Measurements from ENCODE around the gene HLA-B. TPM values are rescaled to one million over a fixed set of nuclear protein-coding genes. Genes with fewer than 3 reads are reported as not detected.
A peak's percentile ranks its signal among the peaks of the same experiment; 100 is the strongest.
"Not testable (repeated sequence)": the region's sequence is repeated elsewhere in the genome, so short reads cannot be mapped to it uniquely, and the experiment has no call there.

HLA-B gene
- 209 TPM for polyA plus RNA-seq (2013, experiment 1 of 2; ENCODE audit: insufficient read length)
- 208 TPM for polyA plus RNA-seq (2013, experiment 2 of 2; ENCODE audit: insufficient read length)

DNA sequence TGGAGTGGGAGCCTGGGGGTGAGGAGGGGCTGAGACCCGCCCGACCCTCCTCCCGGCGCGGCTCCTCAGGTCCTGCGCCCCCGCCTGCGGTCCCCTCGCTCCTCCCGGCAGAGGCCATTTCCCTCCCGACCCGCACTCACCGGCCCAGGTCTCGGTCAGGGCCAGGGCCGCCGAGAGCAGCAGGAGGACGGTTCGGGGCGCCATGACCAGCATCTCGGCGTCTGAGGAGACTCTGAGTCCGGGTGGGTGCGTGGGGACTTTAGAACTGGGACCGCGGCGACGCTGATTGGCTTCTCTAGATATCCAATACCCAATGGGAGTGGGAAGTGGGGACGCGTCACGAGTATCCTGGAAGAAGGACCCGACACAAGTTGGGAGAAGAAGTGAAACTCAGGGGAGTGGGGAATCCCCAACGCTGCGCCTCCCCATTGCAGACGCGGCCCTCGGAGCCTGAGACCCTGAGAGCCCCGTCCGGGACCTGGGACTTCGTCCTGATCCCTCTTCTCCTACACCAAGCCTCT lies at the start of gene HLA-B:
TSS of gene HLA-B (minus strand) at position 234 of the 521 bp plus-strand sequence. CDS start at position 213, 21 bp downstream.
- DNase-seq, result peak; percentile 75

DNA sequence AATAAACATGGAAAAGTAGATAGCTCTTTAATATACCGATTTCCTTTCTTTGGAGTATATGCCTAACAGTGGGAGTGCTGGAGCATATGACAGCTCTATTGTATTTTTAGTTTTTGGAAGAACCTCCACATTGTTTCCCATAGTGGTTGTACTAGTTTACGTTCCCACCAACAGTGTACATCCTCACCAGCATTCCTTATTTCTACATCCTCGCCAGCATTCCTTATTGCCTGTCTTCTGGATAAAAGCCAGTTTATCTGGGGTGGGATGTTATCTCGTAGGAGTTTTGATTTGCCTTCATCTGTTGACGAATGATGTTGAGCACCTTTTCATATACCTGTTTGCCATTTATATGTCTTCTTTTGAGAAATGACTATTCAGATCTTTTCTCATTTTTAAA lies 49.0 kb upstream of the HLA-B start:
- peak; percentile 24 for DNase-seq

DNA sequence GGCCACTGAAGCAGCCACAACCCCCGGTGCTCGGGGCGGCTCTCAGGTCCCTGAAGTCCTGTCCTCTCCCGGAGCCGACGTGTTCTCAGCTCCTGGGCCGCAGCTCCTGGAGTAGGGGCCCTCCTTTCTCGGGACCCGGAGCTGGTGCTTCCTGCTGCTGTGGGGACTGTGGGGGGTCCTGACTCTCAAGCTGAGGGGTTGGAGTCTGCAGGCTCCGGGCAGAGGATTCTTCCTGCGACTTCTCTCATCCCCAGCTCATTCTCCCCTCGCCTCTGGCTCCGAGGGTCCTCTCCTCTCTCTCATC lies 47.0 kb upstream of the HLA-B start:
- not testable (repeated sequence) for DNase-seq

- DNase-seq, result peak; percentile 83
Observed at GRCh38 chr6:31403283-31404060, 46.5 kb upstream of the HLA-B start, which contains the start of gene MICA. Gene MICA (plus strand): TSS chr6:31403595. CDS start chr6:31403633, 38 bp downstream.

GRCh38 chr6:31402324-31403282 lies 45.6 kb upstream of the HLA-B start:
- DNase-seq, result no peak

GRCh38 chr6:31401403-31401802 lies 44.4 kb upstream of the HLA-B start:
- peak; percentile 85 for DNase-seq

GRCh38 chr6:31400467-31401289 lies 43.7 kb upstream of the HLA-B start:
- peak; percentile 61 for DNase-seq

- DNase-seq, result peak; percentile 89
Observed at GRCh38 chr6:31399589-31400466, 42.8 kb upstream of the HLA-B start.

- DNase-seq, result no peak
Observed at GRCh38 chr6:31397901-31398525, 41.0 kb upstream of the HLA-B start.

- not testable (repeated sequence) for DNase-seq
Observed at GRCh38 chr6:31397153-31397499, 40.1 kb upstream of the HLA-B start.

DNA sequence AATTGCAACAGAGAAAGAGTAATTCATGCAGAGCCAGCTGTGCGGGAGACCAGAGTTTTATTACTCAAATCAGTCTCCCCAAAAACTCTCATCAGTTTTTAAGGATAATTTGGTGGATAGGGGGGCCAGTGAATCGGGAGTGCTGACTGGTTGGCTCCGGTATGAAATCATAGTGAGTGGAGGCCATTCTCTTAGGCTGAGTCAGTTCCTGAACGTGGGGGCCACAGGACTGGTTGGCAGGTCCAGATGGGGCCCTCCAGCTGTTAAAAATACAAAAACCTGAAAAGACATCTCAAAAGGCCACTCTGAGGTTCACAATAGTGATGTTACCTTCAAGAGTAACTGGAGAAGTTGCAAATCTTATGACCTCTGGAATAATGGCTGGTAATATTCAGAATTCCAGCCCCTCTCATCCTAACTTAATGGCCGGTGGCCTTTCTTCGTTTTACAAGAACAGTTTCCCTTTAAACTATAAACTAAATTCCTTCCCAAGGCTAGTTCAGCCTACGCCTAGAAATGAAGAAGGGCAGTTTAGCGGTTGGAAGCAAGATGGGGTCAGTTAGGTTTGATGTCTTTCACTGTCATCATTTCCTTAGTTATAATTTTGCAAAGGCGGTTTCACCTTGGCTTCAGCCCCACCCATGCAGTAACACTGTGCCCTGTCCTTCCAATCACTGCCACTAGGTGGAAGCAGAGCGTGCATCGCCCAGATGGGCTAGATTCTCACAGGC lies 39.6 kb upstream of the HLA-B start:
- DNase-seq, result peak; percentile 73

DNA sequence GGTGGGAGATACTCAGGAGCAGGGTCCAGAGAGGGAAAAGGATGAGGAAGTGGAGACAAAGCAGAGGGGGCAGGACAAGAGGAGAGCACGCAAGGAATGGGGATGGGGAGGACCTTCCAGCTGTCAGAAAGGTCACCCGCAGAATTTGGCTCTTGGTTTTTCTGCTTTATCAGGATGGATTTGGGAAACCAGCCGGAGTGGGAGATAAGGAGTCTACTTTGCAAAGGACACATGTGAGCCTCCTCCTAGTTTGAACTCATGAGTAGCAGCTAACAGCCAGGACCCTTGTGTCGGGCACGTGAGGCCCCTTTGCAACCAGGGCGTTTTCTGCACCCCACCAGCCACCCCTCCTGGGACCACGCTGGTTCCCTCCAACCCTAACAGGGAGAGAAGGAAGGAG lies 38.9 kb upstream of the HLA-B start:
- DNase-seq, result no peak

DNA sequence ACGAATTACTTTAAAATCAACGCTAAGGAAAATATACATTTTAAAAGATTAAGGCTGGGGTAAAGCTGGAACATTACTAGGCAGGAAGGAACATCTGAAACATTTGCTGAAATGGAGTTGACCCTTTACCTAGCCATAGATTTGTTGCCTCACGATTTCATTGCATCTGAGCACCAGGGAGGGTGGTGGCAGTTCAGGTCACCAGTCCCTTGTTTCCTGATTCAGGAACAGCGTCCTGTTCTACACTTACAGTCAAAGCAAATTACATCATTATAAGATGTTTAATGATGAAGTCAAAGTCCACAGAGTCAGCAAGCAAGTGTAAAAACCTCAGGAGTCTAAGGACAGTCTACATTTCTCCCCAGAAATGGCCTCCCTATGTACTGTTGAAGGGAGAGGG lies 37.4 kb upstream of the HLA-B start:
- DNase-seq, result no peak

GRCh38 chr6:31393932-31394331 lies 37.0 kb upstream of the HLA-B start:
- DNase-seq, result no peak

- DNase-seq, result not testable (repeated sequence)
Observed at GRCh38 chr6:31389802-31390132, 32.8 kb upstream of the HLA-B start.

- DNase-seq, result not testable (repeated sequence)
Observed at GRCh38 chr6:31388916-31389801, 32.2 kb upstream of the HLA-B start.

- DNase-seq, result no peak
Observed at GRCh38 chr6:31386977-31387376, 30.0 kb upstream of the HLA-B start.

- DNase-seq, result no peak
Observed at GRCh38 chr6:31386099-31386498, 29.1 kb upstream of the HLA-B start.

GRCh38 chr6:31385041-31385440 lies 28.1 kb upstream of the HLA-B start:
- no peak for DNase-seq
